ENCODE data around the gene ARMC9. TPM values are rescaled to one million over a fixed set of nuclear protein-coding genes. Genes with fewer than 3 reads are reported as not detected.

The ARMC9 gene
- total RNA-seq, 4 donors from 2014 or later = 6.5 to 11.5 (median 9.3) TPM

DNA sequence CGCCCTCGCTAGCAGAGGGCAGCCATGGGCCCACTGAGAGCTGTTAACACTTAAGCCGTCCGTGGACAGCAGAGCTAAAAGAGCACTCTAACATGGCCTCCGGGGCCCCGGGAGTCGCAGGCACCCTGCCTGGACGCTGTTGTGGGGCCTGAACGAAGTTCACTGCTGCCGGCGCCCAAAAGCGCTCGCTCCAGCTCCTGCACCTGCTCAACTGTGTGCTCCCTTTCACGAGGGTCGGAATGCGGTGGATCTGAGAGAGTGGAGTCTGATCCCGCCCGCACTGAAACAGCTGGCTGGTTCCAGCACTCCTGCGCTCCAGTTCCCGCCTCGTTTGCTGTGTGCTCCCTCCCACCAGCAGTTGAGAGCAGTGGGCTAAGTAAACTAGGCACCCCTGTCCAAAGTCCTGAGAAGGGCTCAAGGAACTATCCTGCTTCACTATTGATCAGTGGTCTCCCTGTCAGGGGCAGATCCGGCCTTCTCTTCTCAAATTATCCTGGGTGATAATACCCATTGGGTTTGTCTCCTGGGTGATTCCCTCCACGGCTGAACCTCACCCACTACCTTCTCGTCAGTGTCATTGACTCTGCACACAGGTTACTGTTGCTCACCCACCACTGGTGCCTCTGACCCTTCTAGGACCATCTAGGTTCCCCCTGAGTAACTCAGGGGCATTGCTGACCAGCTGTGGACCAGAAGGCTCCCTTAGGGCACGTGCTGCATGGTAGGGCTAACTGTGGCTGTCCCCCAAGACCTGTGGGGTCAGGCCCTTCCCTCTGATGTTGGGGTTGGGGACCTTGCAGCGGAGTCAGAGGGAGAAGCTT is 220.6 kb downstream of the ARMC9 start:
- TF ChIP-seq POLR2AphosphoS5 (IDR thresholded peaks at IDR 0.05) (no peak), EP300 (IDR thresholded peaks at IDR 0.05) (no peak), POLR2A (IDR thresholded peaks at IDR 0.05) (no peak)
- TF ChIP-seq, protein P1, sequence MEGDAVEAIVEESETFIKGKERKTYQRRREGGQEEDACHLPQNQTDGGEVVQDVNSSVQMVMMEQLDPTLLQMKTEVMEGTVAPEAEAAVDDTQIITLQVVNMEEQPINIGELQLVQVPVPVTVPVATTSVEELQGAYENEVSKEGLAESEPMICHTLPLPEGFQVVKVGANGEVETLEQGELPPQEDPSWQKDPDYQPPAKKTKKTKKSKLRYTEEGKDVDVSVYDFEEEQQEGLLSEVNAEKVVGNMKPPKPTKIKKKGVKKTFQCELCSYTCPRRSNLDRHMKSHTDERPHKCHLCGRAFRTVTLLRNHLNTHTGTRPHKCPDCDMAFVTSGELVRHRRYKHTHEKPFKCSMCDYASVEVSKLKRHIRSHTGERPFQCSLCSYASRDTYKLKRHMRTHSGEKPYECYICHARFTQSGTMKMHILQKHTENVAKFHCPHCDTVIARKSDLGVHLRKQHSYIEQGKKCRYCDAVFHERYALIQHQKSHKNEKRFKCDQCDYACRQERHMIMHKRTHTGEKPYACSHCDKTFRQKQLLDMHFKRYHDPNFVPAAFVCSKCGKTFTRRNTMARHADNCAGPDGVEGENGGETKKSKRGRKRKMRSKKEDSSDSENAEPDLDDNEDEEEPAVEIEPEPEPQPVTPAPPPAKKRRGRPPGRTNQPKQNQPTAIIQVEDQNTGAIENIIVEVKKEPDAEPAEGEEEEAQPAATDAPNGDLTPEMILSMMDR (IDR thresholded peaks at IDR 0.05) = no peak
- no peak for DNase-seq (ENCODE audit: low spot score in 2 of 2)

DNA sequence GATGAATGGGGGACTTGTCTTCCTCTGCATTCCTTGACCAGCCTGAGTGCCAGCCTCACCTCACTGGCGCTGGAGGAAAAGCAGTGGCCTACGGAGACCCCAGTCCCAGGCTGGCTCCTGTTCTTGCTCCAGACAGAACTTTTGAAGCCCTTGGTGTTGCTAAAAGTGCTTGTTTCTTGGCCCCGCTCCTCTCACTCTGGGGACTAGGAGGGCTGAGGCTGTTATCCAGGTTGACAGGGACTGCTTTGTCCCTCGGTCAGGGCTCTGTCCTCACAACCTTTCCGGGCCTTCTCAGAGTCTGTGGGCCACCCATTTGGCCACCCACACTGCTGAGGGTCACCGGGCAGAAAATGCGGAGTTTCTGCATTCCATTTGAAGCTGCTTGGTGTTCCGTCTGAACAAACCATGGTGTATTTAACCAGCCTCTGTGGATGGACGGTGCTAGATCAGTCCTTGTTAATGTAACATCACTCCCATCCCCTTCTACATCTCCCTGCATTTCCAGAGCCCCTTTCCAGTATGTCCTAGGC is 222.7 kb downstream of the ARMC9 start:
- Histone ChIP-seq H3K36me3 (no peaks in the 10 kb centered on the region), H3K4me3 (no peak overlapping the region), H3K9me3 (no peaks in the 10 kb centered on the region), H3K27ac (no peak overlapping the region), H3K27me3 (peaks cover 5% of the 10 kb centered on the region), H3K4me1 (no peaks in the 10 kb centered on the region)
- DNase-seq (ENCODE audit: low spot score in 2 of 2) = no peak
- WGBS = 81% methylated on average over 9 of the region's 9 CpGs
- TF ChIP-seq EP300 (IDR thresholded peaks at IDR 0.05) (no peak), POLR2AphosphoS5 (IDR thresholded peaks at IDR 0.05) (no peak), POLR2A (IDR thresholded peaks at IDR 0.05) (no peak)
- TF ChIP-seq, protein P1 (IDR thresholded peaks at IDR 0.05) = no peak

More for the DNA sequence above, 220.6 kb downstream of the ARMC9 start:
- Histone ChIP-seq H3K4me3 (no peak overlapping the region), H3K36me3 (no peaks in the 10 kb centered on the region), H3K27ac (no peak overlapping the region), H3K9me3 (no peaks in the 10 kb centered on the region), H3K4me1 (no peaks in the 10 kb centered on the region), H3K27me3 (peaks cover 5% of the 10 kb centered on the region)
- WGBS = 86% methylated on average over 25 of the region's 26 CpGs

DNA sequence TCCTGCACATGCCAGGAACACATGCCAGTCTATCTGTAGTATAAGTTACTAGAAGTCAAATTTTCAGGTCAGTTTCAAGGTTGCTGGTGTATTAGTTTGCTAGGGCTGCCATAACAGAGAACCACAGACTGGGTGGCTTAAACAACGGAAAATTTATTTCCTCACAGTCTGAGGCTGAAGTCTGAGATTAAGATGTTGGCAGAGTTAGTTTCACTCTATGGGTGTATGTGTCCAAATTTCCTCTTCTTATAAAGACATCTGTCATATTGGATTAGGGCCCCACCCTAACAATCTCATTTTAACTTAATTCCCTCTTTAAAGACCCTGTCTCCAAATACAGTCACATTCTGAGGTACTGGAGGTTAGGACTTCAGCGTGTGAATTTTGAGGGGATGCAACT is 223.6 kb downstream of the ARMC9 start:
- Histone ChIP-seq H3K4me3 (no peak overlapping the region), H3K9me3 (no peaks in the 10 kb centered on the region), H3K4me1 (no peaks in the 10 kb centered on the region), H3K36me3 (no peaks in the 10 kb centered on the region), H3K27ac (no peak overlapping the region), H3K27me3 (peaks cover 5% of the 10 kb centered on the region)
- no peak for DNase-seq (ENCODE audit: low spot score in 2 of 2)
- 80% methylated on average over 2 of the region's 2 CpGs for WGBS
- TF ChIP-seq POLR2A (IDR thresholded peaks at IDR 0.05) = no peak
- no peak for TF ChIP-seq EP300 (IDR thresholded peaks at IDR 0.05)
- no peak for TF ChIP-seq POLR2AphosphoS5 (IDR thresholded peaks at IDR 0.05)
- TF ChIP-seq, protein P1 (IDR thresholded peaks at IDR 0.05) = no peak

DNA sequence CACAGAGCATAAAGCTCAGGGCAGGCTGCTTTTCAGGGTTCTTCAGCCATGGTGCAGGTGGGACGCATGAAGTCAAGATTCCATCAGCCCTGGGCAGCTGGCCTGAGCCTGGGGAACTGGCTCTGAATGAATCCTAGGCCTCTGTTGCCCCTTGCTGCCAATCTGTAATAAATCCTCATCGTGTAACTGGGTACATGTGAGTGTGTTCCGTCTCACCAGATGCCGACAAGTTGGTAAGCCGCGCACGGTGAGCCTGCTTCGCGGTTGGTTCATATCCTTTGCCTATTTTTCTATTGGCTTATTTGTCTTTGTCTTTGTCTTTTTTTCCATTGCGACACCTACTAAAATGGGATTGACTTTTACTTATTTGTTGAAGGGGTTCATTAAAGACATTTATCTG is 224.7 kb downstream of the ARMC9 start:
- H3K36me3 ChIP-seq = no peaks in the 10 kb centered on the region
- WGBS = 87% methylated on average over 10 of the region's 10 CpGs
- DNase-seq (ENCODE audit: low spot score in 2 of 2) = no peak
- H3K27me3 ChIP-seq = peaks cover 5% of the 10 kb centered on the region
- no peaks in the 10 kb centered on the region for H3K9me3 ChIP-seq
- H3K27ac ChIP-seq = no peak overlapping the region
- H3K4me1 ChIP-seq = no peaks in the 10 kb centered on the region
- no peak overlapping the region for H3K4me3 ChIP-seq
- TF ChIP-seq, protein P1 (IDR thresholded peaks at IDR 0.05) = no peak
- TF ChIP-seq EP300 (IDR thresholded peaks at IDR 0.05) (no peak), POLR2A (IDR thresholded peaks at IDR 0.05) (no peak), POLR2AphosphoS5 (IDR thresholded peaks at IDR 0.05) (no peak)

Other genes starting within 250 kb of the ARMC9 start
- gene SPATA3, start 202.5 kb upstream of the ARMC9 start, total RNA-seq = not detected
- 1 to 10 TPM; 2.6 to 9.0 (median 5.8) TPM for gene C2orf72, start 161.1 kb upstream of the ARMC9 start, total RNA-seq
- 10 to 100 TPM; 45.5 to 60.2 (median 56.8) TPM for gene PSMD1, start 141.8 kb upstream of the ARMC9 start, total RNA-seq
- not detected for gene HTR2B, start 73.6 kb upstream of the ARMC9 start, total RNA-seq
- 1 to 10 TPM; 1.3 to 1.5 (median 1.4) TPM for gene B3GNT7, start 197.1 kb downstream of the ARMC9 start, total RNA-seq

Measured in suprapubic skin (tissue), 4 donors.